CD4-positive, alpha-beta T cell treated with Interleukin-21 for 1 hour (primary cell): ENCODE measurements around the gene ITGB4.

Experiments
- DNase-seq: peaks from one replicate; pipeline ENCODE4 v3.0.0-alpha.2; 2020

Gene ITGB4

DNA sequence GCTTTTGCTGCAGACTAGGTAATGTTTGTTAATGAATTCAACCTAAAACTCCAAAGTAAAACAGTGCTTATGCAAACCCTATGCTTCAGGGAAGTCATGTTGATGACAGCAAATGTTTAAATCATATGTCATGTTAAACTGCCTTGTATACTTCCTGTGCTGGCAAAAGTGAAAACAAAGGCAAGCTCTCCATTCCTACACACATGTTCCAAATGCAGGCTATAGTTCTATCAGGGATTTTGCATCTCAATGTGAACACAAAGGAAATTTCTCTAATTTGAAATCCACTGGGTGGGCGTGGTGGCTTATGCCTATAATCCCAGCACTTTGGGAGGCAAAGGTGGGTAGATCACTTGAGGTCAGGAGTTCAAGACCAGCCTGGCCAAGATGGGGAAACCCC, 82.6 kb downstream of the ITGB4 start:
- no peak for DNase-seq

DNA sequence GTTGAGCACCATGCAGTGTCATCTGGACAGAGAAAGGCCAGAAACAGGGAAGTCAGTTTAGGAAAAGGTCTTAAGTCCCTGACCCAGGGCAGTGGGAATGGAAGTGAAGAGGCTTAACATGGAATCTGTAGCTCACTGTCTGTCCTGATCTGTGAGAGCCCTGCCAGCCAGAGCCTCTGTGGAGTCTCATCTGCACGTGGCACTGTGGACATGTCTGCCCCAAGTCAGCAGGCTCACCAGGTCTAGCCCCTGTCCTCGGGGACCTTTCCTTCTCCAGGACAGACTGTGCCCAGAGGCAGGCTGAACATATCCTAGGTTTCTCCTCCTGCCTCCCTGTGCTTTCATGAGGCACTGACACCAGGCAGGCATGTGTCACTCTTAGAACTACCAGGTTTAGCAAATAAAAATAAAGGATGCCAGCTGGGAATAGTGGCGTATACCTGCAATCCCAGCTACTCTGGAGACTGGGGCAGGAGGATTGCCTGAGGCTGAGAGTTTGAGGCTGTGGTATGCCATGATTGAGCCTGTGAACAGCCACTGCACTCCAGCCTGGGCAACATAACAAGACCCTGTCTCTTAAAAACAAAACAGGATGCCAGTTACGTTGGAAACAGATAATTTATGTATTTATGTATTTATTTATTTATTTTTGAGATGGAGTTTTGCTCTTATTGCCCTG, 85.7 kb downstream of the ITGB4 start:
- no peak for DNase-seq
